Measurements from ENCODE around the gene TMEM50B. TPM values are rescaled to one million over a fixed set of nuclear protein-coding genes. Genes with fewer than 3 reads are reported as not detected.
"Not testable (repeated sequence)": the region's sequence is repeated elsewhere in the genome, so short reads cannot be mapped to it uniquely, and the experiment has no call there.

TMEM50B gene
- total RNA-seq, 2 donors from 2014 or later, result 29.0 to 50.1 TPM

- H3K9me3 ChIP-seq, result no peaks in the 10 kb centered on the region
- TF ChIP-seq CTCF (IDR thresholded peaks at IDR 0.05), result no peak
- H3K4me1 ChIP-seq, result no peaks in the 10 kb centered on the region
- H3K9ac ChIP-seq (ENCODE audit: low read depth in 2 of 2, low read length in 2 of 2), result no peak overlapping the region
- peaks cover 11% of the 10 kb centered on the region for H3K36me3 ChIP-seq
- no peak for DNase-seq
- H3K27ac ChIP-seq, result no peak overlapping the region
- intact Hi-C loops (cut with DNase I), result no loop called here
- no peak overlapping the region for H3K4me3 ChIP-seq
- H3K27me3 ChIP-seq, result no peaks in the 10 kb centered on the region
These were observed 61.1 kb downstream of the TMEM50B start for GRCh38 chr21:33418691-33419090.

DNA sequence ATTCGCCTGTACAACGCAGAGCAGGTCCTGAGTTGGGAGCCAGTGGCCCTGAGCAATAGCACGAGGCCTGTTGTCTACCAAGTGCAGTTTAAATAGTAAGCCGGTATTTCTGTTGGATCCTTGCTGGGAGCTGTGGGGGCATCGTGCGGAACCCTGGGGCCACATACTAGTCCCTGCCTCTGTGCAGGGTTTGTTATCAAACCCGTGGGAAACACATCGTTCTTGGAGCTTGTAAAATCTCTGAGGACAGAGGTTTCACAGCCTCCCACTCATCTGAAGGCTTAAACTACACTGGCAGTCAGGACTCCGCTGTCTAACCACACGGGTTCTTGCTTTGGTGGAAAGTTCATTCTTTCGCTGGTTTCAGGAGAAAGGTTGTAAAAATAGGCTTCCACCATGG lies 64.8 kb downstream of the TMEM50B start:
- no peak overlapping the region for H3K27ac ChIP-seq
- H3K9me3 ChIP-seq, result no peaks in the 10 kb centered on the region
- no peak overlapping the region for H3K4me3 ChIP-seq
- intact Hi-C loops (cut with DNase I), result no loop called here
- H3K27me3 ChIP-seq, result no peaks in the 10 kb centered on the region
- no peak for TF ChIP-seq CTCF (IDR thresholded peaks at IDR 0.05)
- no peak overlapping the region for H3K9ac ChIP-seq (ENCODE audit: low read depth in 2 of 2, low read length in 2 of 2)
- no peak for DNase-seq
- H3K4me1 ChIP-seq, result peaks cover 21% of the 10 kb centered on the region
- no peaks in the 10 kb centered on the region for H3K36me3 ChIP-seq

GRCh38 chr21:33414068-33414467 lies 65.7 kb downstream of the TMEM50B start:
- Histone ChIP-seq H3K36me3 (no peaks in the 10 kb centered on the region), H3K9me3 (no peaks in the 10 kb centered on the region), H3K9ac (ENCODE audit: low read depth in 2 of 2, low read length in 2 of 2) (no peak overlapping the region), H3K4me1 (peaks cover 21% of the 10 kb centered on the region), H3K27ac (no peak overlapping the region), H3K27me3 (no peaks in the 10 kb centered on the region), H3K4me3 (no peak overlapping the region)
- no peak for DNase-seq
- TF ChIP-seq CTCF (IDR thresholded peaks at IDR 0.05), result no peak
- intact Hi-C loops (cut with DNase I), result no loop called here

DNA sequence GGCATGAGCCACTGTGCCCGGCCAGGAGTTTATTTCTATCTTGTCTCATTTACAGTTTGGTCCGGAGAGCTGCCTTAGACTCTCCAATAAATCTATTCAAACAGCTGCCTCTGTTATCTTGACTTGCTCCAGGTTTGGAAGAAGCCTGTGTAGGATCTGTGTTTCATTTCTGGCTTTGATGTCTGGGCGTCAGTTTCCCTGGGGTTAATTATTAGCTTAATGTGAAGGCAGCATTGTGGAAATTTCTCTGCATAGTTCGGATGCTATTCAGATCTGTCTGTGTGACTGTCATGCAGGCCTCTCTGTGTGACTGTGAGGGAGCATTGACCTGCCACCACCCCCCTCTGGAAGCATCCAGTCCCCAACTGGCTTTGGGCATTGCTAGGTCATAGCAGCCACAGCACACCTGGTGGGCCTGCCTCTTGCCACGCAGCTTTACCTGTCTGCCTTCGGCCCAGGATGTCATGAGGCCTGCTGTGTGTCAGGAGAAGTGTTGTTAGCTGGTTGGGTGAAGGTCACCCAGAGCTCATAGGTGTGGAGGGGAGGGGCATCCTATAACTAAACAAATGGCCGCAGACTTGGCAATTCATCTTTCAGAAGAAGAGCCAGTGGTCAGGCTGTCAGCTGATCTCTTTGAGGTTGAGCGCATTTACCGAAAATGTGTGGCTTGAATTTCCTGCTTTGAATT lies 66.8 kb downstream of the TMEM50B start:
- peak overlapping the region in 1 of 2 donors; percentile 42 for H3K9ac ChIP-seq (ENCODE audit: low read depth in 2 of 2, low read length in 2 of 2)
- TF ChIP-seq CTCF (IDR thresholded peaks at IDR 0.05), result no peak
- H3K27me3 ChIP-seq, result no peaks in the 10 kb centered on the region
- intact Hi-C loops (cut with DNase I), result no loop called here
- H3K9me3 ChIP-seq, result no peaks in the 10 kb centered on the region
- H3K36me3 ChIP-seq, result no peaks in the 10 kb centered on the region
- H3K4me3 ChIP-seq, result no peak overlapping the region
- H3K4me1 ChIP-seq, result peaks cover 21% of the 10 kb centered on the region
- DNase-seq, result peak; percentile 58
- H3K27ac ChIP-seq, result peak overlapping the region; percentile 29

- H3K27me3 ChIP-seq; intact Hi-C loops (cut with DNase I); H3K36me3 ChIP-seq; H3K9me3 ChIP-seq; DNase-seq; H3K4me3 ChIP-seq: not testable (repeated sequence)
- H3K4me1 ChIP-seq, result peaks cover 21% of the 10 kb centered on the region
- peak overlapping the region in 1 of 2 donors; percentile 42 for H3K9ac ChIP-seq (ENCODE audit: low read depth in 2 of 2, low read length in 2 of 2)
- peak overlapping the region; percentile 29 for H3K27ac ChIP-seq
These were observed 67.3 kb downstream of the TMEM50B start for GRCh38 chr21:33412439-33412831.

- Histone ChIP-seq H3K4me3 (no peak overlapping the region), H3K27ac (peak overlapping the region; percentile 29), H3K9me3 (no peaks in the 10 kb centered on the region), H3K4me1 (peaks cover 21% of the 10 kb centered on the region), H3K9ac (ENCODE audit: low read depth in 2 of 2, low read length in 2 of 2) (no peak overlapping the region), H3K27me3 (no peaks in the 10 kb centered on the region), H3K36me3 (no peaks in the 10 kb centered on the region)
- intact Hi-C loops (cut with DNase I), result no loop called here
- peak; percentile 70 for DNase-seq
- TF ChIP-seq CTCF (IDR thresholded peaks at IDR 0.05), result no peak
These were observed 67.8 kb downstream of the TMEM50B start for GRCh38 chr21:33411949-33412430.
